GM12878 (cell line): ENCODE data around the gene RSL24D1. TPM values are rescaled to one million over a fixed set of nuclear protein-coding genes. Genes with fewer than 3 reads are reported as not detected.

Source experiments
- ATAC-seq: fragments of 200-7000 bp; cut with Tn5 transposase; 3 replicates; pipeline ENCODE4 v1.9.1; 2020; ENCODE audit warnings: mild to moderate bottlenecking, moderate library complexity
- BruUV-seq: library from RNA; stranded (reverse); fragments of 400-500 nt; replicated peaks from 2 replicates; lab custom pipeline; 2021; lab: Mats Ljungman, UMichigan
- CTCF ChIA-PET: fragments of 300-600 bp; sonication (Branson Sonifier 250); formaldehyde crosslinking; extraction: SDS; loops from one replicate; lab custom pipeline; 2021; ENCODE audit warnings: inconsistent platforms; lab: Yijun Ruan, JAX
- POLR2A ChIA-PET: fragments of 350-600 bp; formaldehyde crosslinking; extraction: SDS; loops from one replicate; lab custom pipeline; 2021; ENCODE audit warnings: inconsistent platforms; lab: Charles Lee
- RAD21 ChIA-PET: fragments of 300-600 bp; sonication (Branson Sonifier 250); formaldehyde crosslinking; loops from one replicate; lab custom pipeline; 2023; ENCODE audit warnings: antibody characterized with exemption; ENCODE audit not compliant: unreplicated experiment; lab: Charles Lee
- SMC1A ChIA-PET: fragments of 300-600 bp; sonication (Branson Sonifier 250); formaldehyde crosslinking; loops from one replicate; lab custom pipeline; 2023; ENCODE audit not compliant: unreplicated experiment, uncharacterized antibody; lab: Charles Lee
- DNase-seq: peaks from one replicate; pipeline ENCODE4 v3.0.0-alpha.2; 2011; ENCODE audit warnings: low read depth, low spot score
- FAIRE-seq: peaks from 3 replicates; lab custom pipeline; 2011; peaks lifted over from hg19 to GRCh38; lab: Jason Lieb, UNC
- H2AFZ ChIP-seq: 2 replicates; pipeline ENCODE4 v1.6.0; 2011; ENCODE audit warnings: low read depth, low read length, control low read depth; ENCODE audit not compliant: control insufficient read depth
- H3K27ac ChIP-seq: 2 replicates; pipeline ENCODE4 v1.5.1; 2011; ENCODE audit warnings: control low read depth; ENCODE audit not compliant: control insufficient read depth, insufficient read depth
- H3K27me3 ChIP-seq, 2 experiments: replicated peaks in 1 of 2; 2 replicates each; pipeline versions ENCODE4 v1.6.0 to v1.6.1; 2011; ENCODE audit warnings: low read length in 1 of 2; ENCODE audit not compliant: control insufficient read depth in 2 of 2, insufficient read depth in 2 of 2
- H3K36me3 ChIP-seq, 2 experiments: 2 replicates each; pipeline ENCODE4 v1.5.1; 2011; ENCODE audit warnings: low read length in 1 of 2; ENCODE audit not compliant: control insufficient read depth in 2 of 2, insufficient read depth in 2 of 2
- H3K4me1 ChIP-seq: 2 replicates; pipeline ENCODE4 v1.6.1; 2011; ENCODE audit warnings: mild to moderate bottlenecking, low read length, moderate library complexity, mixed read lengths; ENCODE audit not compliant: control insufficient read depth, insufficient read depth
- H3K4me2 ChIP-seq: 2 replicates; pipeline ENCODE4 v1.6.0; 2011; ENCODE audit warnings: control low read depth; ENCODE audit not compliant: control insufficient read depth, insufficient read depth
- H3K4me3 ChIP-seq: fragments of 200-600 bp; sonication (generic); 2 replicates; pipeline ENCODE4 v1.5.1; 2016
- H3K79me2 ChIP-seq: 2 replicates; pipeline ENCODE4 v1.6.0; 2011; ENCODE audit warnings: low read length; ENCODE audit not compliant: control insufficient read depth, insufficient read depth
- H3K9ac ChIP-seq: 2 replicates; pipeline ENCODE4 v1.8.0; 2011; ENCODE audit warnings: low read length, control low read depth, mixed read lengths; ENCODE audit not compliant: control insufficient read depth, insufficient read depth
- H3K9me3 ChIP-seq: replicated peaks from 3 replicates; pipeline ENCODE4 v1.5.1; 2011; ENCODE audit warnings: mild to moderate bottlenecking, low read length; ENCODE audit not compliant: control insufficient read depth, insufficient read depth
- H4K20me1 ChIP-seq: 2 replicates; pipeline ENCODE4 v1.6.0; 2011; ENCODE audit not compliant: control insufficient read depth, insufficient read depth
- CBX5 ChIP-seq: sonication (generic); IDR thresholded peaks from 2 replicates; pipeline ENCODE4 v1.6.1; 2016; ENCODE audit warnings: low read depth, moderate library complexity, mild to moderate bottlenecking, inconsistent platforms
- EGR1 ChIP-seq, 2 experiments: IDR thresholded peaks; 1 replicate in 1 of 2; 2 replicates in 1 of 2; pipeline ENCODE4 v1.6.1; 2011 to 2012; ENCODE audit warnings: low read depth in 2 of 2, low read length in 2 of 2, borderline replicate concordance in 1 of 2, mild to moderate bottlenecking in 1 of 2, moderate library complexity in 1 of 2
- GATAD2B ChIP-seq: fragments of 450-650 bp; conservative IDR thresholded peaks from 2 replicates; pipeline ENCODE4 v1.6.1; 2017; ENCODE audit warnings: low read depth, mild to moderate bottlenecking, moderate library complexity
- KLF5 ChIP-seq: fragments of 450-650 bp; IDR thresholded peaks from 2 replicates; pipeline ENCODE4 v1.6.1; 2014; ENCODE audit warnings: mild to moderate bottlenecking; ENCODE audit not compliant: partially characterized antibody
- PML ChIP-seq: IDR thresholded peaks from 2 replicates; pipeline ENCODE4 v1.6.1; 2012; ENCODE audit warnings: low read length, inconsistent platforms
- POLR2AphosphoS5 ChIP-seq: IDR thresholded peaks from 2 replicates; pipeline ENCODE4 v1.6.1; 2011; ENCODE audit warnings: mild to moderate bottlenecking, low read length, inconsistent platforms
- RAD51 ChIP-seq: fragments of 450-650 bp; IDR thresholded peaks from 2 replicates; pipeline ENCODE4 v1.6.1; 2016; ENCODE audit warnings: moderate library complexity, mild to moderate bottlenecking, inconsistent platforms
- RCOR1 ChIP-seq: conservative IDR thresholded peaks from 2 replicates; pipeline ENCODE4 v1.6.1; 2012; ENCODE audit warnings: low read depth, low read length, improper control_type of control experiment
- SIN3A ChIP-seq: IDR thresholded peaks from 2 replicates; pipeline ENCODE4 v1.6.1; 2012; ENCODE audit warnings: low read depth, low read length, improper control_type of control experiment
- STAT3 ChIP-seq: IDR thresholded peaks from 2 replicates; pipeline ENCODE4 v1.6.1; 2011; ENCODE audit warnings: low read depth, low read length, improper control_type of control experiment
- TAF1 ChIP-seq: IDR thresholded peaks from 2 replicates; pipeline ENCODE4 v1.6.1; 2011; ENCODE audit warnings: mild to moderate bottlenecking, low read depth, low read length, borderline replicate concordance
- TCF7 ChIP-seq: IDR thresholded peaks from 2 replicates; pipeline ENCODE4 v1.6.1; 2014; ENCODE audit warnings: antibody characterized with exemption, borderline replicate concordance
- WGBS: methylation state at CpG from one replicate; pipeline ENCODE4 v1.1.6; 2016; ENCODE audit warnings: low lambda C conversion rate; ENCODE audit not compliant: insufficient replicate concordance, insufficient coverage; ENCODE audit errors: missing lambda C conversion rate; 5-methylcytosine and 5-hydroxymethylcytosine counted together
- in situ Hi-C: fragments of 300-500 bp; cut with MboI; formaldehyde crosslinking; loops from 9 replicates; pipeline ENCODE4 v1.14.3; 2018; ENCODE audit warnings: mixed read lengths
- intact Hi-C: fragments of 100-400 bp; cut with micrococcal nuclease; formaldehyde crosslinking; loops from one replicate; pipeline ENCODE4 v1.14.2; 2022; ENCODE audit not compliant: unreplicated experiment
- polyA plus RNA-seq, 11 experiments: library from polyadenylated mRNA; depleted of rRNA in 4 of 11; unstranded in 6 of 11; stranded (reverse) in 5 of 11; fragments of >200 nt; fragmentation: Nextera tagmentation in 4 of 11; fragmentation: Illumina TruSeq in 1 of 11; extraction: Ambion mirVana in 4 of 11; extraction: Trizol in 1 of 11; gene quantifications; 1 replicate in 1 of 11; 2 replicates in 10 of 11; pipeline versions ENCODE4 v1.2.1 to v1.2.3, GENCODE V29; 2011 to 2016; ENCODE audit warnings: inconsistent platforms in 2 of 11, missing spikeins in 2 of 11, low read depth in 1 of 11
- total RNA-seq, 4 experiments: library from RNA; depleted of rRNA in 3 of 4; stranded (reverse); fragments of >200 nt in 3 of 4; fragmentation: Illumina TruSeq in 1 of 4; extraction: Trizol in 1 of 4; gene quantifications; 2 replicates each; pipeline versions ENCODE4 v1.2.1 to v1.2.3, GENCODE V29; 2013 to 2021
- TF ChIP-seq, protein P1 (sequence below): fragments of 450-650 bp; conservative IDR thresholded peaks from 2 replicates; pipeline ENCODE4 v1.6.1; 2017; ENCODE audit warnings: mild to moderate bottlenecking, moderate library complexity
- TF ChIP-seq, protein P2 (sequence below): IDR thresholded peaks from 2 replicates; pipeline ENCODE4 v1.6.1; 2011; ENCODE audit warnings: borderline replicate concordance, low read depth, mild to moderate bottlenecking, moderate library complexity, mixed read lengths, low read length; ENCODE audit not compliant: insufficient read depth; ENCODE audit errors: extremely low read length

Gene RSL24D1
- total and polyA plus RNA-seq, 10 of the 15 experiments (the other 5 are each of a cell fraction or from before 2014, with no cell fraction given), result 94.9 to 249 (median 121) TPM

- TF ChIP-seq, protein P1, sequence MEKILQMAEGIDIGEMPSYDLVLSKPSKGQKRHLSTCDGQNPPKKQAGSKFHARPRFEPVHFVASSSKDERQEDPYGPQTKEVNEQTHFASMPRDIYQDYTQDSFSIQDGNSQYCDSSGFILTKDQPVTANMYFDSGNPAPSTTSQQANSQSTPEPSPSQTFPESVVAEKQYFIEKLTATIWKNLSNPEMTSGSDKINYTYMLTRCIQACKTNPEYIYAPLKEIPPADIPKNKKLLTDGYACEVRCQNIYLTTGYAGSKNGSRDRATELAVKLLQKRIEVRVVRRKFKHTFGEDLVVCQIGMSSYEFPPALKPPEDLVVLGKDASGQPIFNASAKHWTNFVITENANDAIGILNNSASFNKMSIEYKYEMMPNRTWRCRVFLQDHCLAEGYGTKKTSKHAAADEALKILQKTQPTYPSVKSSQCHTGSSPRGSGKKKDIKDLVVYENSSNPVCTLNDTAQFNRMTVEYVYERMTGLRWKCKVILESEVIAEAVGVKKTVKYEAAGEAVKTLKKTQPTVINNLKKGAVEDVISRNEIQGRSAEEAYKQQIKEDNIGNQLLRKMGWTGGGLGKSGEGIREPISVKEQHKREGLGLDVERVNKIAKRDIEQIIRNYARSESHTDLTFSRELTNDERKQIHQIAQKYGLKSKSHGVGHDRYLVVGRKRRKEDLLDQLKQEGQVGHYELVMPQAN, result no peak
- no peak for TF ChIP-seq POLR2AphosphoS5
- no peak for TF ChIP-seq EGR1 (IDR thresholded peaks at IDR 0.05; ENCODE audit: borderline replicate concordance in 1 of 2, low read depth in 2 of 2, low read length in 2 of 2)
- no peak for TF ChIP-seq STAT3
- no peak for TF ChIP-seq KLF5
- no peak for TF ChIP-seq PML
- TF ChIP-seq RCOR1, result no peak
- no peak for TF ChIP-seq TCF7
- no peak for TF ChIP-seq CBX5
- TF ChIP-seq, all 136 proteins: peak for 0
Measured at GRCh38 chr15:55235546-55236036, 38.9 kb upstream of the RSL24D1 start (continued).

DNA sequence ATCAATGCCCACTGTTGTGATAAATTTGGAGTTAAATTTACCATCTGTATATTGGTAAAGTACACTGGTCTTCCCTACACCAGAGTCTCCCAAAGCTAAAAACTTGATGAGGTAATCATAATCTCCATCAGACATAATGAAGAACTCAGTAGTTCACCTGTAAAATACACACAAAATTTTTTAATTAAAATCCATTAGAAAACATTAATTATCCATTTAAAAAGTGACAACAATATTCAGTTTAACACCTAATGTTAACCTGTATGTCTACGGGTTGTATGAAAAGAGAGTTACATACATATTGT is 38.0 kb upstream of the RSL24D1 start:
- ATAC-seq (no peak), DNase-seq (no peak), FAIRE-seq (no peak)
- ChIA-PET CTCF (no interaction called here), POLR2A (no interaction called here), RAD21 (no interaction called here), SMC1A (no interaction called here)
- no peak overlapping the region for H3K4me2 ChIP-seq
- H3K36me3 ChIP-seq, result no peaks in the 10 kb centered on the region
- H3K79me2 ChIP-seq, result no peaks in the 10 kb centered on the region
- no peaks in the 10 kb centered on the region for H3K27me3 ChIP-seq
- H3K9me3 ChIP-seq, result no peaks in the 10 kb centered on the region
- H3K27ac ChIP-seq, result no peak overlapping the region
- H3K4me3 ChIP-seq, result no peak overlapping the region
- no TSS peak for BruUV-seq
- intact Hi-C loops (no loop called here), in situ Hi-C loops (no loop called here)
- no peaks in the 10 kb centered on the region for H3K4me1 ChIP-seq
- no peaks in the 10 kb centered on the region for H4K20me1 ChIP-seq
- WGBS, result 97% methylated on average over 1 of the region's 1 CpG
- no peak overlapping the region for H2AFZ ChIP-seq
- H3K9ac ChIP-seq, result no peak overlapping the region
- no peak for TF ChIP-seq RAD51
- TF ChIP-seq, protein P2, sequence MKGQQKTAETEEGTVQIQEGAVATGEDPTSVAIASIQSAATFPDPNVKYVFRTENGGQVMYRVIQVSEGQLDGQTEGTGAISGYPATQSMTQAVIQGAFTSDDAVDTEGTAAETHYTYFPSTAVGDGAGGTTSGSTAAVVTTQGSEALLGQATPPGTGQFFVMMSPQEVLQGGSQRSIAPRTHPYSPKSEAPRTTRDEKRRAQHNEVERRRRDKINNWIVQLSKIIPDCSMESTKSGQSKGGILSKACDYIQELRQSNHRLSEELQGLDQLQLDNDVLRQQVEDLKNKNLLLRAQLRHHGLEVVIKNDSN, result no peak
- no peak for TF ChIP-seq SIN3A
- no peak for TF ChIP-seq GATAD2B
- no peak for TF ChIP-seq TAF1
